Endothelial cell of umbilical vein (primary cell): ENCODE results near the gene NUDT13. TPM values are rescaled to one million over a fixed set of nuclear protein-coding genes. Genes with fewer than 3 reads are reported as not detected.

Experiments
- BruUV-seq: library from RNA; stranded (reverse); fragments of 400-500 nt; replicated peaks from 2 replicates; lab custom pipeline; 2021; lab: Mats Ljungman, UMichigan
- CTCF ChIA-PET: fragments of 300-600, 350-600 bp; sonication (Branson Sonifier 250); formaldehyde crosslinking; loops from one replicate; lab custom pipeline; 2021; ENCODE audit warnings: antibody characterized with exemption, inconsistent platforms; lab: Charles Lee
- POLR2A ChIA-PET: fragments of 300-600, 350-600 bp; sonication (Branson Sonifier 250); formaldehyde crosslinking; loops from one replicate; lab custom pipeline; 2021; ENCODE audit warnings: antibody characterized with exemption, inconsistent platforms; lab: Charles Lee
- DNase-seq: peaks from one replicate; pipeline ENCODE4 v3.0.0-alpha.2; 2011; ENCODE audit warnings: low read depth, low spot score
- FAIRE-seq: peaks from 2 replicates; lab custom pipeline; 2011; peaks lifted over from hg19 to GRCh38; lab: Jason Lieb, UNC
- H2AFZ ChIP-seq: 2 replicates; pipeline ENCODE4 v1.6.0; 2012; ENCODE audit warnings: low read depth, low read length, control low read depth, inconsistent platforms
- H3K27ac ChIP-seq: 2 replicates; pipeline ENCODE4 v1.5.1; 2011; ENCODE audit warnings: low read depth, mild to moderate bottlenecking, control low read depth, low read length, moderate library complexity; ENCODE audit not compliant: insufficient read depth
- H3K27me3 ChIP-seq, 2 experiments: 2 replicates each; pipeline versions ENCODE4 v1.6.0 to v1.6.1; 2011; ENCODE audit warnings: low read length in 2 of 2, mixed read lengths in 1 of 2; ENCODE audit not compliant: control insufficient read depth in 2 of 2, insufficient read depth in 2 of 2
- H3K36me3 ChIP-seq, 2 experiments: 2 replicates in 1 of 2; 3 replicates in 1 of 2; pipeline ENCODE4 v1.5.1; 2011; ENCODE audit warnings: low read length in 2 of 2, mild to moderate bottlenecking in 1 of 2, moderate library complexity in 1 of 2; ENCODE audit not compliant: control insufficient read depth in 2 of 2, insufficient read depth in 2 of 2; ENCODE audit errors: extremely low read depth in 1 of 2
- H3K4me1 ChIP-seq: 3 replicates; pipeline ENCODE4 v1.5.1; 2011; ENCODE audit warnings: mild to moderate bottlenecking, low read length; ENCODE audit not compliant: control insufficient read depth, insufficient read depth; ENCODE audit errors: extremely low read depth
- H3K4me2 ChIP-seq: 2 replicates; pipeline ENCODE4 v1.6.1; 2011; ENCODE audit warnings: low read length, control low read depth, mixed read lengths; ENCODE audit not compliant: insufficient read depth
- H3K4me3 ChIP-seq, 3 experiments: fragments of 200-600 bp in 1 of 3; sonication (generic), shearing (Covaris generic) in 1 of 3; replicated peaks in 1 of 3; 2 replicates each; pipeline ENCODE4 v1.5.1; 2011 to 2016; ENCODE audit warnings: control low read depth in 3 of 3, low read length in 3 of 3, mild to moderate bottlenecking in 2 of 3, inconsistent platforms in 1 of 3, low read depth in 1 of 3, moderate library complexity in 1 of 3; ENCODE audit not compliant: insufficient read depth in 1 of 3
- H3K79me2 ChIP-seq: 2 replicates; pipeline ENCODE4 v1.6.0; 2012; ENCODE audit warnings: low read length, inconsistent platforms; ENCODE audit not compliant: control insufficient read depth, insufficient read depth
- H3K9ac ChIP-seq: replicated peaks from 2 replicates; pipeline ENCODE3; 2011; ENCODE audit warnings: low read length, control low read depth; ENCODE audit not compliant: insufficient read depth; ENCODE audit errors: extremely low read depth
- H3K9me1 ChIP-seq: replicated peaks from 3 replicates; pipeline ENCODE4 v1.6.0; 2011; ENCODE audit warnings: mild to moderate bottlenecking, low read length; ENCODE audit not compliant: control insufficient read depth, insufficient read depth; ENCODE audit errors: extremely low read depth
- H3K9me3 ChIP-seq: replicated peaks from 2 replicates; pipeline ENCODE4 v1.5.1; 2012; ENCODE audit warnings: low read length, inconsistent platforms; ENCODE audit not compliant: control insufficient read depth, insufficient read depth
- H4K20me1 ChIP-seq: replicated peaks from 2 replicates; pipeline ENCODE3; 2011; ENCODE audit warnings: mild to moderate bottlenecking, low read length; ENCODE audit not compliant: control insufficient read depth, insufficient read depth; ENCODE audit errors: extremely low read depth
- CTCF ChIP-seq, 2 donors: IDR thresholded peaks; 1 replicate in 1 of 2; 2 replicates in 1 of 2; pipeline ENCODE4 v1.5.1; 2011; ENCODE audit warnings: low read length in 2 of 2, mild to moderate bottlenecking in 2 of 2, moderate library complexity in 2 of 2, control low read depth in 1 of 2, inconsistent platforms in 1 of 2, low read depth in 1 of 2; ENCODE audit not compliant: insufficient read depth in 1 of 2; ENCODE audit errors: extremely low read depth in 1 of 2
- EZH2 ChIP-seq: IDR thresholded peaks from 2 replicates; pipeline ENCODE4 v1.6.1; 2012; ENCODE audit warnings: borderline replicate concordance, low read depth, mild to moderate bottlenecking, moderate library complexity, low read length, inconsistent platforms; ENCODE audit not compliant: severe bottlenecking
- FOS ChIP-seq: IDR thresholded peaks from 2 replicates; pipeline ENCODE4 v1.6.1; 2011; ENCODE audit warnings: mild to moderate bottlenecking, low read length, moderate library complexity, borderline replicate concordance; ENCODE audit not compliant: insufficient read depth
- GATA2 ChIP-seq: IDR thresholded peaks from 2 replicates; pipeline ENCODE4 v1.7.0; 2011; ENCODE audit warnings: low read depth, mild to moderate bottlenecking, moderate library complexity, mixed read lengths, low read length; ENCODE audit not compliant: insufficient read length, insufficient read depth
- JUN ChIP-seq: IDR thresholded peaks from 2 replicates; pipeline ENCODE4 v1.6.1; 2011; ENCODE audit warnings: borderline replicate concordance, low read depth; ENCODE audit not compliant: insufficient read length, insufficient read depth
- MAX ChIP-seq: IDR thresholded peaks from 2 replicates; pipeline ENCODE4 v1.6.1; 2011; ENCODE audit not compliant: insufficient read depth, insufficient read length
- MYC ChIP-seq: IDR thresholded peaks from one replicate; pipeline ENCODE4 v1.6.1; 2011; ENCODE audit warnings: mild to moderate bottlenecking, low read depth, low read length
- POLR2A ChIP-seq: IDR thresholded peaks from 2 replicates; pipeline ENCODE4 v1.6.1; 2012; ENCODE audit warnings: low read depth, mild to moderate bottlenecking, control low read depth, low read length
- POLR2AphosphoS5 ChIP-seq: IDR thresholded peaks from 2 replicates; pipeline ENCODE4 v1.6.1; 2012; ENCODE audit warnings: low read depth, mild to moderate bottlenecking, control low read depth, low read length, moderate library complexity; ENCODE audit not compliant: insufficient read depth
- dilution Hi-C: fragments of 300-500 bp; cut with MboI; formaldehyde crosslinking; loops from one replicate; pipeline ENCODE4 v1.15.0; 2019; ENCODE audit warnings: low sequenced_read_pairs; ENCODE audit not compliant: extremely low pct_ligation_motif_present
- intact Hi-C: fragments of 100-400 bp; cut with micrococcal nuclease; formaldehyde crosslinking; loops from one replicate; pipeline ENCODE4 v1.10.0; 2022
- polyA plus RNA-seq, 4 experiments: library from polyadenylated mRNA; depleted of rRNA in 3 of 4; stranded (reverse) in 3 of 4; unstranded in 1 of 4; fragments of >200 nt; gene quantifications; 2 replicates each; pipeline versions ENCODE4 v1.2.1 to v1.2.3, GENCODE V29; 2011 to 2012; ENCODE audit warnings: missing spikeins in 1 of 4
- total RNA-seq: library from RNA; stranded (reverse); gene quantifications from 2 replicates; pipeline ENCODE4 v1.2.3, GENCODE V29; 2021

The NUDT13 gene
- total and polyA plus RNA-seq, 2 donors (not counting 3 experiments of a cell fraction or from before 2014, with no cell fraction given): 1.6 to 2.3 TPM

GRCh38 chr10:73119952-73120351 lies 9.7 kb downstream of the NUDT13 start:
- ChIA-PET CTCF (no interaction called here), POLR2A (interaction anchor here (0.6 kb wide), 1 partner anchor 43 kb away, joined by 3 read pairs; no protein-coding TSS in a partner anchor)
- BruUV-seq: no TSS peak
- Histone ChIP-seq H3K4me2 (no peak overlapping the region), H3K79me2 (no peaks in the 10 kb centered on the region), H3K4me1 (peaks cover 12% of the 10 kb centered on the region), H3K36me3 (peaks cover 0 to 1% of the 10 kb centered on the region in 2 experiments), H2AFZ (no peak overlapping the region), H3K9ac (no peak overlapping the region), H3K27ac (no peak overlapping the region), H4K20me1 (no peaks in the 10 kb centered on the region), H3K9me3 (no peaks in the 10 kb centered on the region), H3K9me1 (no peaks in the 10 kb centered on the region), H3K27me3 (no peaks in the 10 kb centered on the region), H3K4me3 (no peak overlapping the region)
- FAIRE-seq (no peak), DNase-seq (no peak)
- TF ChIP-seq JUN (no peak), EZH2 (no peak), POLR2A (no peak), FOS (no peak), MAX (no peak), POLR2AphosphoS5 (no peak), CTCF (IDR thresholded peaks at IDR 0.05; ENCODE audit: extremely low read depth in 1 of 2, insufficient read depth in 1 of 2, low read depth in 1 of 2, low read length in 2 of 2) (no peak), GATA2 (no peak), MYC (no peak)
- dilution Hi-C loops (no loop called here), intact Hi-C loops (loop anchor here (2.0 kb wide), 1 partner anchor 23 kb away; the partner anchor contains the start of gene P4HA1)
